HEK293 (cell line): ENCODE data around the gene USP19.

Source experiments
- CTCF ChIA-PET: fragments of 350-600 bp; formaldehyde crosslinking; extraction: SDS; loops from one replicate; lab custom pipeline; 2021; ENCODE audit warnings: antibody characterized with exemption; lab: Yijun Ruan, JAX
- POLR2A ChIA-PET: fragments of 300-600 bp; formaldehyde crosslinking; extraction: SDS; loops from one replicate; lab custom pipeline; 2020; ENCODE audit warnings: antibody characterized with exemption, inconsistent platforms; lab: Yijun Ruan, JAX
- H3K27ac ChIP-seq: fragments of 200-500 bp; sonication (Bioruptor generic); 2 replicates; pipeline ENCODE4 v1.5.1; 2014; ENCODE audit warnings: low read depth, low read length, control low read depth, inconsistent platforms; ENCODE audit errors: extremely low read depth
- H3K36me3 ChIP-seq, 2 experiments: fragments of 200-500 bp in 1 of 2; sonication (Bioruptor generic) in 1 of 2; 1 replicate in 1 of 2; 2 replicates in 1 of 2; pipeline ENCODE4 v1.5.1; 2014 to 2017; ENCODE audit warnings: inconsistent platforms in 2 of 2, low read length in 2 of 2; ENCODE audit not compliant: control insufficient read depth in 2 of 2, insufficient read depth in 1 of 2
- H3K4me1 ChIP-seq: fragments of 200-500 bp; sonication (Bioruptor generic); 2 replicates; pipeline ENCODE4 v1.5.1; 2014; ENCODE audit warnings: mild to moderate bottlenecking, low read length, inconsistent platforms; ENCODE audit not compliant: control insufficient read depth, insufficient read depth
- H3K4me3 ChIP-seq: 2 replicates; pipeline ENCODE4 v1.5.1; 2011; ENCODE audit warnings: low read depth, mild to moderate bottlenecking, control low read depth, low read length, moderate library complexity
- H3K9me3 ChIP-seq: fragments of 200-500 bp; sonication (Bioruptor generic); 2 replicates; pipeline ENCODE4 v1.5.1; 2014; ENCODE audit warnings: low read depth, low read length, inconsistent platforms; ENCODE audit not compliant: control insufficient read depth, insufficient read depth
- AEBP2 ChIP-seq: fragments of 450-650 bp; formaldehyde crosslinking; IDR thresholded peaks from 2 replicates; pipeline ENCODE4 v1.5.1; 2016; ENCODE audit warnings: missing biosample characterization, missing genetic modification characterization, borderline replicate concordance
- HOXC10 ChIP-seq: sonication (generic); formaldehyde crosslinking; IDR thresholded peaks from 2 replicates; pipeline ENCODE4 v1.8.1; 2023; ENCODE audit warnings: mild to moderate bottlenecking, missing genetic modification reagents
- IKZF3 ChIP-seq: fragments of 450-650 bp; IDR thresholded peaks from 2 replicates; pipeline ENCODE4 v1.5.0; 2018; ENCODE audit warnings: missing biosample characterization, mild to moderate bottlenecking, missing genetic modification characterization, moderate library complexity
- INSM2 ChIP-seq: fragments of 450-650 bp; formaldehyde crosslinking; IDR thresholded peaks from 2 replicates; pipeline ENCODE4 v1.5.1; 2016; ENCODE audit warnings: missing biosample characterization, missing genetic modification characterization
- PATZ1 ChIP-seq: fragments of 450-650 bp; formaldehyde crosslinking; IDR thresholded peaks from 2 replicates; pipeline ENCODE4 v1.5.1; 2016; ENCODE audit warnings: missing biosample characterization, missing genetic modification characterization
- PRDM2 ChIP-seq: fragments of 450-650 bp; formaldehyde crosslinking; IDR thresholded peaks from 2 replicates; pipeline ENCODE4 v1.5.1; 2016; ENCODE audit warnings: missing biosample characterization, missing genetic modification characterization, borderline replicate concordance
- ZEB2 ChIP-seq: fragments of 450-650 bp; formaldehyde crosslinking; IDR thresholded peaks from 2 replicates; pipeline ENCODE4 v1.5.1; 2016; ENCODE audit warnings: missing biosample characterization, missing genetic modification characterization
- ZFHX2 ChIP-seq: fragments of 450-650 bp; formaldehyde crosslinking; conservative IDR thresholded peaks from 2 replicates; pipeline ENCODE4 v1.5.1; 2016; ENCODE audit warnings: missing biosample characterization, missing genetic modification characterization
- ZFP69B ChIP-seq: fragments of 450-650 bp; formaldehyde crosslinking; IDR thresholded peaks from 2 replicates; pipeline ENCODE4 v1.5.1; 2016; ENCODE audit warnings: missing biosample characterization, missing genetic modification characterization
- ZNF221 ChIP-seq: fragments of 450-650 bp; formaldehyde crosslinking; IDR thresholded peaks from 2 replicates; pipeline ENCODE4 v1.5.1; 2017; ENCODE audit warnings: missing biosample characterization, missing genetic modification characterization, borderline replicate concordance
- ZNF37A ChIP-seq: fragments of 450-650 bp; IDR thresholded peaks from 2 replicates; pipeline ENCODE4 v1.5.1; 2018; ENCODE audit warnings: missing biosample characterization, missing genetic modification characterization
- ZNF391 ChIP-seq: fragments of 450-650 bp; formaldehyde crosslinking; IDR thresholded peaks from 2 replicates; pipeline ENCODE4 v1.5.1; 2016; ENCODE audit warnings: low read depth, missing biosample characterization, missing genetic modification characterization, borderline replicate concordance
- ZNF404 ChIP-seq: fragments of 450-650 bp; formaldehyde crosslinking; IDR thresholded peaks from 2 replicates; pipeline ENCODE4 v1.5.1; 2017; ENCODE audit warnings: missing biosample characterization, missing genetic modification characterization
- ZNF433 ChIP-seq: fragments of 450-650 bp; formaldehyde crosslinking; IDR thresholded peaks from 2 replicates; pipeline ENCODE4 v1.5.1; 2016; ENCODE audit warnings: missing biosample characterization, missing genetic modification characterization, low read depth
- ZNF561 ChIP-seq: fragments of 450-650 bp; IDR thresholded peaks from 2 replicates; pipeline ENCODE4 v1.5.1; 2018; ENCODE audit warnings: missing biosample characterization, missing genetic modification characterization, borderline replicate concordance
- ZSCAN16 ChIP-seq: fragments of 450-650 bp; formaldehyde crosslinking; IDR thresholded peaks from 2 replicates; pipeline ENCODE4 v1.5.1; 2016; ENCODE audit warnings: missing biosample characterization, missing genetic modification characterization
- TF ChIP-seq, protein P1 (sequence below): fragments of 450-650 bp; formaldehyde crosslinking; conservative IDR thresholded peaks from 2 replicates; pipeline ENCODE4 v1.5.1; 2016; ENCODE audit warnings: low read depth, missing biosample characterization, missing genetic modification characterization
- TF ChIP-seq, protein P2 (sequence below): sonication (generic); formaldehyde crosslinking; IDR thresholded peaks from 2 replicates; pipeline ENCODE4 v1.8.1; 2022; ENCODE audit warnings: mild to moderate bottlenecking, moderate library complexity, missing genetic modification reagents

USP19 gene

DNA sequence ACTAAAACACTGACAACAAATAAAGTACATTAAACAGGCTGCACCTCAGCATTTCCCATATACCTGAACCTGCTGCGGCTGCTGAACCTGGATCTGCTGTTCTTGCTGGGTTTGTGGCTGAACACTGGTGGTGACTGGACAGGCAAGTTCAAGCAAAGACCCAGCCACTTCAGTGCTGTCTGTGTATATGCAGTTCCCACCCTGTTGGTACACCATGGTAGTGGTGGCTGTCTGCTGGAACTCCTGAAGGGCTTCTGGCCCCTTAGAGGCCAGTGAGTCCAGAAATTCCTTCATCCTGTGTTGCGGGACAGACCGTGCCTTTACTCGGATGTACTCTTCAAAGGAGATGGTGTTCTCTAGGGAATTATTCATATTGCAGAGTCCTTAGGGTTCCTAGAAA is 44.0 kb downstream of the USP19 start:
- CTCF ChIA-PET = interaction anchor here (0.7 kb wide), 1 partner anchor 367 kb away, joined by 3 read pairs; no protein-coding TSS in a partner anchor
- peaks cover 54 to 73% of the 10 kb centered on the region in 2 experiments; a peak in 2 of 3 replicates for H3K36me3 ChIP-seq
- no peaks in the 10 kb centered on the region for H3K4me1 ChIP-seq
- no peaks in the 10 kb centered on the region for H3K9me3 ChIP-seq
- POLR2A ChIA-PET = no interaction called here
- TF ChIP-seq ZNF561 (tag by site-specific recombination) = no peak
- TF ChIP-seq ZNF37A = no peak
- TF ChIP-seq ZNF404 (tag by site-specific recombination) = no peak
- TF ChIP-seq ZEB2 = no peak
- TF ChIP-seq PATZ1 (tag by site-specific recombination) = no peak
- TF ChIP-seq ZNF433 = no peak
- no peak for TF ChIP-seq ZFP69B (tag by site-specific recombination)
- TF ChIP-seq, protein P1, sequence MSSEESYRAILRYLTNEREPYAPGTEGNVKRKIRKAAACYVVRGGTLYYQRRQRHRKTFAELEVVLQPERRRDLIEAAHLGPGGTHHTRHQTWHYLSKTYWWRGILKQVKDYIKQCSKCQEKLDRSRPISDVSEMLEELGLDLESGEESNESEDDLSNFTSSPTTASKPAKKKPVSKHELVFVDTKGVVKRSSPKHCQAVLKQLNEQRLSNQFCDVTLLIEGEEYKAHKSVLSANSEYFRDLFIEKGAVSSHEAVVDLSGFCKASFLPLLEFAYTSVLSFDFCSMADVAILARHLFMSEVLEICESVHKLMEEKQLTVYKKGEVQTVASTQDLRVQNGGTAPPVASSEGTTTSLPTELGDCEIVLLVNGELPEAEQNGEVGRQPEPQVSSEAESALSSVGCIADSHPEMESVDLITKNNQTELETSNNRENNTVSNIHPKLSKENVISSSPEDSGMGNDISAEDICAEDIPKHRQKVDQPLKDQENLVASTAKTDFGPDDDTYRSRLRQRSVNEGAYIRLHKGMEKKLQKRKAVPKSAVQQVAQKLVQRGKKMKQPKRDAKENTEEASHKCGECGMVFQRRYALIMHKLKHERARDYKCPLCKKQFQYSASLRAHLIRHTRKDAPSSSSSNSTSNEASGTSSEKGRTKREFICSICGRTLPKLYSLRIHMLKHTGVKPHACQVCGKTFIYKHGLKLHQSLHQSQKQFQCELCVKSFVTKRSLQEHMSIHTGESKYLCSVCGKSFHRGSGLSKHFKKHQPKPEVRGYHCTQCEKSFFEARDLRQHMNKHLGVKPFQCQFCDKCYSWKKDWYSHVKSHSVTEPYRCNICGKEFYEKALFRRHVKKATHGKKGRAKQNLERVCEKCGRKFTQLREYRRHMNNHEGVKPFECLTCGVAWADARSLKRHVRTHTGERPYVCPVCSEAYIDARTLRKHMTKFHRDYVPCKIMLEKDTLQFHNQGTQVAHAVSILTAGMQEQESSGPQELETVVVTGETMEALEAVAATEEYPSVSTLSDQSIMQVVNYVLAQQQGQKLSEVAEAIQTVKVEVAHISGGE (tag by site-specific recombination) = no peak
- TF ChIP-seq IKZF3 (tag by site-specific recombination) = no peak
- TF ChIP-seq INSM2 = no peak
- TF ChIP-seq AEBP2 = no peak
- no peak for TF ChIP-seq ZSCAN16 (tag by site-specific recombination)
- TF ChIP-seq ZNF221 (tag by site-specific recombination) = no peak
- no peak for TF ChIP-seq HOXC10 (CRISPR knock-in tag)
- TF ChIP-seq ZNF391 (tag by site-specific recombination) = no peak
- no peak for TF ChIP-seq PRDM2 (tag by site-specific recombination)
- no peak for TF ChIP-seq ZFHX2 (tag by site-specific recombination)
- TF ChIP-seq, protein P2, sequence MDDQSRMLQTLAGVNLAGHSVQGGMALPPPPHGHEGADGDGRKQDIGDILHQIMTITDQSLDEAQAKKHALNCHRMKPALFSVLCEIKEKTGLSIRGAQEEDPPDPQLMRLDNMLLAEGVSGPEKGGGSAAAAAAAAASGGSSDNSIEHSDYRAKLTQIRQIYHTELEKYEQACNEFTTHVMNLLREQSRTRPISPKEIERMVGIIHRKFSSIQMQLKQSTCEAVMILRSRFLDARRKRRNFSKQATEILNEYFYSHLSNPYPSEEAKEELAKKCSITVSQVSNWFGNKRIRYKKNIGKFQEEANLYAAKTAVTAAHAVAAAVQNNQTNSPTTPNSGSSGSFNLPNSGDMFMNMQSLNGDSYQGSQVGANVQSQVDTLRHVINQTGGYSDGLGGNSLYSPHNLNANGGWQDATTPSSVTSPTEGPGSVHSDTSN (CRISPR knock-in tag) = no peak
- no peak overlapping the region for H3K27ac ChIP-seq
- H3K4me3 ChIP-seq = no peak overlapping the region
